Measurements from ENCODE around the gene LRRC59. TPM values are rescaled to one million over a fixed set of nuclear protein-coding genes. Genes with fewer than 3 reads are reported as not detected.

Gene LRRC59
- total and polyA plus RNA-seq, 2 of the 8 experiments (the other 6 are each of a cell fraction or from before 2014, with no cell fraction given): 48.3 to 117 TPM

GRCh38 chr17:50393700-50394099 lies 3.6 kb downstream of the LRRC59 start:
- no peak overlapping the region for H3K9ac ChIP-seq (replicated peaks in 1 of 4; ENCODE audit: extremely low read depth in 1 of 4, low read depth in 3 of 4, low read length in 3 of 4)
- H2BK12ac ChIP-seq (ENCODE audit: low read depth, low read length): no peak overlapping the region
- no peak overlapping the region for H3K4ac ChIP-seq (replicated peaks; ENCODE audit: insufficient read length, low read depth, low read length)
- H2BK120ac ChIP-seq (replicated peaks; ENCODE audit: low read depth, low read length): no peak overlapping the region
- no peak overlapping the region for H4K5ac ChIP-seq (ENCODE audit: insufficient read length, low read depth, low read length)
- no peak overlapping the region for H2BK20ac ChIP-seq (ENCODE audit: low read length)
- POLR2A ChIA-PET (ENCODE audit: partially characterized antibody): interaction anchor here (1.2 to 27.4 kb wide), 2 partner anchors 9 to 26 kb away, joined by 3 to 313 read pairs; partner anchors contain the start of genes EME1 and MRPL27
- CTCF ChIA-PET (ENCODE audit: partially characterized antibody): interaction anchor here (0.6 to 1.3 kb wide), 3 partner anchors 8 to 177 kb away, joined by 3 read pairs; no protein-coding TSS in a partner anchor
- peaks cover 0 to 18% of the 10 kb centered on the region in 2 experiments; a peak in 3 of 4 replicates for H3K79me2 ChIP-seq (ENCODE audit: control insufficient read depth in 1 of 2, insufficient read depth in 2 of 2, low read length in 2 of 2)
- no peak overlapping the region for H3K4me2 ChIP-seq (ENCODE audit: insufficient read depth in 1 of 2, low read depth in 2 of 2, low read length in 2 of 2)
- no peak overlapping the region for H3K14ac ChIP-seq (ENCODE audit: insufficient read length)
- no peak overlapping the region for H4K8ac ChIP-seq (ENCODE audit: extremely low read depth, insufficient read depth, low read length)
- H2AFZ ChIP-seq (ENCODE audit: low read length): no peak overlapping the region
- no peak overlapping the region for H2BK5ac ChIP-seq (ENCODE audit: low read depth, low read length)
- DNase-seq (ENCODE audit: low read depth in 1 of 2, low spot score in 2 of 2) (no peak), FAIRE-seq (no peak)
- H3K18ac ChIP-seq (ENCODE audit: extremely low read depth, low read length): no peak overlapping the region
- H4K91ac ChIP-seq (replicated peaks; ENCODE audit: insufficient read length, low read length): no peak overlapping the region
- no peaks in the 10 kb centered on the region for H3K27me3 ChIP-seq (replicated peaks in 1 of 4; ENCODE audit: control insufficient read depth in 3 of 4, extremely low read depth in 1 of 4, insufficient read depth in 3 of 4, low read length in 3 of 4)
- H3K27ac ChIP-seq (ENCODE audit: low read depth, low read length): no peak overlapping the region
- H3K56ac ChIP-seq (replicated peaks; ENCODE audit: insufficient read length, low read depth, low read length): no peak overlapping the region
- 91% methylated on average over 5 of the region's 5 CpGs; no CpG with 5 or more reads in 1 of the 2 experiments for WGBS, 2 experiments (ENCODE audit: extremely low coverage in 1 of 2, insufficient coverage in 1 of 2, insufficient read length in 1 of 2, insufficient replicate concordance in 2 of 2, low coverage in 1 of 2, low lambda C conversion rate in 2 of 2, missing lambda C conversion rate in 1 of 2)
- H3K36me3 ChIP-seq (ENCODE audit: control insufficient read depth in 2 of 4, insufficient read depth in 4 of 4, low read length in 3 of 4): peaks cover 38 to 57% (median 52%) of the 10 kb centered on the region in 4 experiments
- no peak overlapping the region for H2AK5ac ChIP-seq (ENCODE audit: low read depth, low read length)
- no peaks in the 10 kb centered on the region; a peak in 3 of 7 replicates for H3K4me1 ChIP-seq (replicated peaks in 1 of 4; ENCODE audit: control insufficient read depth in 3 of 4, insufficient read depth in 4 of 4, low read length in 3 of 4)
- no peak overlapping the region for H3K4me3 ChIP-seq (ENCODE audit: extremely low read depth in 1 of 4, insufficient read depth in 2 of 4, low read depth in 3 of 4, low read length in 4 of 4)
- H3K23me2 ChIP-seq (ENCODE audit: low read depth, low read length): peaks cover 7% of the 10 kb centered on the region; the same call in 1 of the 2 replicates
- H4K20me1 ChIP-seq (replicated peaks in 1 of 2; ENCODE audit: control insufficient read depth in 1 of 2, insufficient read depth in 2 of 2, low read length in 2 of 2): peaks cover 4 to 17% of the 10 kb centered on the region in 2 experiments
- H3K79me1 ChIP-seq (ENCODE audit: low read depth, low read length): peaks cover 5% of the 10 kb centered on the region
- H2BK15ac ChIP-seq (ENCODE audit: low read length): no peak overlapping the region
- H3K23ac ChIP-seq (ENCODE audit: insufficient read length): no peak overlapping the region
- no peaks in the 10 kb centered on the region for H3K9me3 ChIP-seq (ENCODE audit: insufficient read depth in 2 of 2, low read depth in 1 of 2, low read length in 1 of 2)
- TF ChIP-seq RFX5 (IDR thresholded peaks at IDR 0.05; ENCODE audit: borderline replicate concordance, low read depth, low read length) (no peak), E2F6 (IDR thresholded peaks at IDR 0.05) (no peak), CTBP2 (IDR thresholded peaks at IDR 0.05; ENCODE audit: borderline replicate concordance, insufficient read depth, insufficient read length, low read length) (no peak), CHD2 (IDR thresholded peaks at IDR 0.05; ENCODE audit: low read length) (no peak), SAP30 (IDR thresholded peaks at IDR 0.05; ENCODE audit: insufficient read depth, insufficient replicate concordance, low read length) (no peak), BRCA1 (IDR thresholded peaks at IDR 0.05; ENCODE audit: low read depth, low read length) (no peak), GABPA (IDR thresholded peaks at IDR 0.05; ENCODE audit: borderline replicate concordance, insufficient read depth, low read length) (no peak), MAX (IDR thresholded peaks at IDR 0.05) (no peak), MAFK (IDR thresholded peaks at IDR 0.05; ENCODE audit: low read depth, low read length) (no peak)
- TF ChIP-seq, protein P1, sequence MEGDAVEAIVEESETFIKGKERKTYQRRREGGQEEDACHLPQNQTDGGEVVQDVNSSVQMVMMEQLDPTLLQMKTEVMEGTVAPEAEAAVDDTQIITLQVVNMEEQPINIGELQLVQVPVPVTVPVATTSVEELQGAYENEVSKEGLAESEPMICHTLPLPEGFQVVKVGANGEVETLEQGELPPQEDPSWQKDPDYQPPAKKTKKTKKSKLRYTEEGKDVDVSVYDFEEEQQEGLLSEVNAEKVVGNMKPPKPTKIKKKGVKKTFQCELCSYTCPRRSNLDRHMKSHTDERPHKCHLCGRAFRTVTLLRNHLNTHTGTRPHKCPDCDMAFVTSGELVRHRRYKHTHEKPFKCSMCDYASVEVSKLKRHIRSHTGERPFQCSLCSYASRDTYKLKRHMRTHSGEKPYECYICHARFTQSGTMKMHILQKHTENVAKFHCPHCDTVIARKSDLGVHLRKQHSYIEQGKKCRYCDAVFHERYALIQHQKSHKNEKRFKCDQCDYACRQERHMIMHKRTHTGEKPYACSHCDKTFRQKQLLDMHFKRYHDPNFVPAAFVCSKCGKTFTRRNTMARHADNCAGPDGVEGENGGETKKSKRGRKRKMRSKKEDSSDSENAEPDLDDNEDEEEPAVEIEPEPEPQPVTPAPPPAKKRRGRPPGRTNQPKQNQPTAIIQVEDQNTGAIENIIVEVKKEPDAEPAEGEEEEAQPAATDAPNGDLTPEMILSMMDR (IDR thresholded peaks at IDR 0.05; ENCODE audit: control extremely low read depth in 1 of 3, insufficient read depth in 1 of 3, low read depth in 1 of 3, low read length in 3 of 3): no peak
